HG03571 (cell line): ENCODE data around the gene HAUS7.
"Not testable (repeated sequence)": the region's sequence is repeated elsewhere in the genome, so short reads cannot be mapped to it uniquely, and the experiment has no call there.

Experiments
- ATAC-seq: cut with Tn5 transposase; IDR thresholded peaks from one replicate; pipeline ENCODE4 v1.9.1; 2021; ENCODE audit not compliant: unreplicated experiment

The HAUS7 gene

GRCh38 chrX:153411255-153411987 is 59.0 kb downstream of the HAUS7 start, which contains the start of gene ZFP92:
ZFP92 (plus strand) TSS chrX:153411472; CDS start chrX:153418323, 6,851 bp downstream.
- ATAC-seq: peak; percentile 64

GRCh38 chrX:153410888-153411254 is 59.5 kb downstream of the HAUS7 start:
- no peak for ATAC-seq

- no peak for ATAC-seq
Measured at GRCh38 chrX:153410373-153410772, 60.0 kb downstream of the HAUS7 start.

GRCh38 chrX:153409414-153410101 is 60.8 kb downstream of the HAUS7 start:
- ATAC-seq: no peak

- ATAC-seq: no peak
Measured at GRCh38 chrX:153408871-153409351, 61.5 kb downstream of the HAUS7 start.

GRCh38 chrX:153408221-153408721 is 62.1 kb downstream of the HAUS7 start:
- no peak for ATAC-seq

- ATAC-seq: no peak
Measured at GRCh38 chrX:153407736-153408135, 62.6 kb downstream of the HAUS7 start.

- ATAC-seq: no peak
Measured at GRCh38 chrX:153406903-153407302, 63.5 kb downstream of the HAUS7 start.

- no peak for ATAC-seq
Measured at GRCh38 chrX:153406011-153406410, 64.4 kb downstream of the HAUS7 start.

- ATAC-seq: no peak
Measured at GRCh38 chrX:153405426-153405825, 65.0 kb downstream of the HAUS7 start.

- not testable (repeated sequence) for ATAC-seq
Measured at GRCh38 chrX:153404333-153404732, 66.0 kb downstream of the HAUS7 start.

GRCh38 chrX:153401133-153401764 is 69.1 kb downstream of the HAUS7 start, which contains the start of gene PNMA6E:
PNMA6E (minus strand) TSS chrX:153401350; CDS start chrX:153398849, 2,501 bp downstream.
- ATAC-seq: no peak

- ATAC-seq: no peak
Measured at GRCh38 chrX:153400146-153401132, 69.9 kb downstream of the HAUS7 start.

- ATAC-seq: no peak
Measured at GRCh38 chrX:153398275-153398960, 72.0 kb downstream of the HAUS7 start.
